Panc1 (cell line): Measurements from ENCODE around the gene GGTLC1. TPM values are rescaled to one million over a fixed set of nuclear protein-coding genes. Genes with fewer than 3 reads are reported as not detected.

Source experiments
- ATAC-seq: fragments of 200-7000 bp; cut with Tn5 transposase; 2 replicates; pipeline ENCODE4 v1.9.1; 2020; ENCODE audit warnings: mild to moderate bottlenecking, moderate library complexity
- BruUV-seq: library from RNA; stranded (reverse); fragments of 400-500 nt; replicated peaks from 2 replicates; lab custom pipeline; 2021; lab: Mats Ljungman, UMichigan
- CTCF ChIA-PET: fragments of 300-600 bp; sonication (Branson Sonifier 250); formaldehyde crosslinking; loops from one replicate; lab custom pipeline; 2022; ENCODE audit warnings: antibody characterized with exemption; lab: Charles Lee
- POLR2A ChIA-PET: fragments of 300-600 bp; sonication (Branson Sonifier 250); formaldehyde crosslinking; loops from one replicate; lab custom pipeline; 2022; ENCODE audit warnings: antibody characterized with exemption; lab: Charles Lee
- DNase-seq: peaks from one replicate; pipeline ENCODE4 v3.0.0-alpha.2; 2010; ENCODE audit warnings: low read depth, low spot score
- H3K27ac ChIP-seq: 2 replicates; pipeline ENCODE4 v1.5.1; 2011; ENCODE audit warnings: mild to moderate bottlenecking, low read length, inconsistent platforms
- H3K27me3 ChIP-seq: fragments of 200-500 bp; sonication (Bioruptor generic); 2 replicates; pipeline ENCODE4 v1.6.0; 2014; ENCODE audit warnings: low read length, inconsistent platforms; ENCODE audit not compliant: control insufficient read depth, insufficient read depth
- H3K36me3 ChIP-seq: fragments of 200-500 bp; sonication (Bioruptor generic); 2 replicates; pipeline ENCODE4 v1.5.1; 2014; ENCODE audit warnings: inconsistent platforms, mild to moderate bottlenecking, low read length, moderate library complexity; ENCODE audit not compliant: control insufficient read depth, insufficient read depth
- H3K4me1 ChIP-seq: 2 replicates; pipeline ENCODE4 v1.5.1; 2011; ENCODE audit warnings: inconsistent platforms, mild to moderate bottlenecking, low read length, moderate library complexity; ENCODE audit not compliant: control insufficient read depth, insufficient read depth
- H3K4me3 ChIP-seq, 2 experiments: 2 replicates each; pipeline ENCODE4 v1.5.1; 2011 to 2012; ENCODE audit warnings: low read depth in 2 of 2, low read length in 2 of 2, mild to moderate bottlenecking in 2 of 2, inconsistent platforms in 1 of 2, moderate library complexity in 1 of 2
- H3K9me3 ChIP-seq: fragments of 200-500 bp; sonication (Bioruptor generic); 2 replicates; pipeline ENCODE4 v1.5.1; 2014; ENCODE audit warnings: low read depth, mild to moderate bottlenecking, inconsistent platforms, low read length, moderate library complexity; ENCODE audit not compliant: control insufficient read depth, insufficient read depth
- in situ Hi-C: cut with HindIII; loops from 2 replicates; pipeline ENCODE4 v1.10.0; 2016; ENCODE audit warnings: low sequenced_read_pairs, low pct_unique_long_range_greater_than_20kb
- intact Hi-C: fragments of 100-400 bp; cut with micrococcal nuclease; formaldehyde crosslinking; loops from one replicate; pipeline ENCODE4 v1.10.0; 2022; ENCODE audit not compliant: unreplicated experiment
- total RNA-seq: library from RNA; stranded (reverse); gene quantifications from one replicate; pipeline ENCODE4 v1.2.1, GENCODE V29; 2021; ENCODE audit not compliant: unreplicated experiment
- TF ChIP-seq, protein P1 (sequence below), 2 experiments: IDR thresholded peaks; 2 replicates each; pipeline ENCODE4 v1.6.1; 2011 to 2012; ENCODE audit warnings: low read depth in 2 of 2, control low read depth in 1 of 2, low read length in 1 of 2, mild to moderate bottlenecking in 1 of 2, moderate library complexity in 1 of 2; ENCODE audit not compliant: insufficient read depth in 1 of 2
- TF ChIP-seq, protein P2 (sequence below): fragments of 450-650 bp; IDR thresholded peaks from 2 replicates; pipeline ENCODE4 v1.5.1; 2017; ENCODE audit warnings: mild to moderate bottlenecking

Gene GGTLC1
- total RNA-seq, 1 experiment from 2014 or later, result 0.18 TPM

GRCh38 chr20:23937303-23938117 is 51.1 kb downstream of the GGTLC1 start:
- no TSS peak for BruUV-seq
- in situ Hi-C loops (no loop called here), intact Hi-C loops (loop anchor here (1.0 to 5.0 kb wide), 2 partner anchors 59 to 215 kb away; no protein-coding TSS in a partner anchor)
- peak; percentile 17 for DNase-seq
- H3K27me3 ChIP-seq, result no peaks in the 10 kb centered on the region; the same call in 1 of the 2 replicates
- no peaks in the 10 kb centered on the region for H3K9me3 ChIP-seq
- no peak overlapping the region for H3K4me3 ChIP-seq
- TF ChIP-seq, protein P1, sequence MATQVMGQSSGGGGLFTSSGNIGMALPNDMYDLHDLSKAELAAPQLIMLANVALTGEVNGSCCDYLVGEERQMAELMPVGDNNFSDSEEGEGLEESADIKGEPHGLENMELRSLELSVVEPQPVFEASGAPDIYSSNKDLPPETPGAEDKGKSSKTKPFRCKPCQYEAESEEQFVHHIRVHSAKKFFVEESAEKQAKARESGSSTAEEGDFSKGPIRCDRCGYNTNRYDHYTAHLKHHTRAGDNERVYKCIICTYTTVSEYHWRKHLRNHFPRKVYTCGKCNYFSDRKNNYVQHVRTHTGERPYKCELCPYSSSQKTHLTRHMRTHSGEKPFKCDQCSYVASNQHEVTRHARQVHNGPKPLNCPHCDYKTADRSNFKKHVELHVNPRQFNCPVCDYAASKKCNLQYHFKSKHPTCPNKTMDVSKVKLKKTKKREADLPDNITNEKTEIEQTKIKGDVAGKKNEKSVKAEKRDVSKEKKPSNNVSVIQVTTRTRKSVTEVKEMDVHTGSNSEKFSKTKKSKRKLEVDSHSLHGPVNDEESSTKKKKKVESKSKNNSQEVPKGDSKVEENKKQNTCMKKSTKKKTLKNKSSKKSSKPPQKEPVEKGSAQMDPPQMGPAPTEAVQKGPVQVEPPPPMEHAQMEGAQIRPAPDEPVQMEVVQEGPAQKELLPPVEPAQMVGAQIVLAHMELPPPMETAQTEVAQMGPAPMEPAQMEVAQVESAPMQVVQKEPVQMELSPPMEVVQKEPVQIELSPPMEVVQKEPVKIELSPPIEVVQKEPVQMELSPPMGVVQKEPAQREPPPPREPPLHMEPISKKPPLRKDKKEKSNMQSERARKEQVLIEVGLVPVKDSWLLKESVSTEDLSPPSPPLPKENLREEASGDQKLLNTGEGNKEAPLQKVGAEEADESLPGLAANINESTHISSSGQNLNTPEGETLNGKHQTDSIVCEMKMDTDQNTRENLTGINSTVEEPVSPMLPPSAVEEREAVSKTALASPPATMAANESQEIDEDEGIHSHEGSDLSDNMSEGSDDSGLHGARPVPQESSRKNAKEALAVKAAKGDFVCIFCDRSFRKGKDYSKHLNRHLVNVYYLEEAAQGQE (IDR thresholded peaks at IDR 0.05; ENCODE audit: insufficient read depth in 1 of 2, low read depth in 2 of 2, low read length in 1 of 2), result no peak
- TF ChIP-seq, protein P2, sequence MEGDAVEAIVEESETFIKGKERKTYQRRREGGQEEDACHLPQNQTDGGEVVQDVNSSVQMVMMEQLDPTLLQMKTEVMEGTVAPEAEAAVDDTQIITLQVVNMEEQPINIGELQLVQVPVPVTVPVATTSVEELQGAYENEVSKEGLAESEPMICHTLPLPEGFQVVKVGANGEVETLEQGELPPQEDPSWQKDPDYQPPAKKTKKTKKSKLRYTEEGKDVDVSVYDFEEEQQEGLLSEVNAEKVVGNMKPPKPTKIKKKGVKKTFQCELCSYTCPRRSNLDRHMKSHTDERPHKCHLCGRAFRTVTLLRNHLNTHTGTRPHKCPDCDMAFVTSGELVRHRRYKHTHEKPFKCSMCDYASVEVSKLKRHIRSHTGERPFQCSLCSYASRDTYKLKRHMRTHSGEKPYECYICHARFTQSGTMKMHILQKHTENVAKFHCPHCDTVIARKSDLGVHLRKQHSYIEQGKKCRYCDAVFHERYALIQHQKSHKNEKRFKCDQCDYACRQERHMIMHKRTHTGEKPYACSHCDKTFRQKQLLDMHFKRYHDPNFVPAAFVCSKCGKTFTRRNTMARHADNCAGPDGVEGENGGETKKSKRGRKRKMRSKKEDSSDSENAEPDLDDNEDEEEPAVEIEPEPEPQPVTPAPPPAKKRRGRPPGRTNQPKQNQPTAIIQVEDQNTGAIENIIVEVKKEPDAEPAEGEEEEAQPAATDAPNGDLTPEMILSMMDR, result peak; percentile 69
- H3K27ac ChIP-seq, result no peak overlapping the region
- H3K36me3 ChIP-seq, result no peaks in the 10 kb centered on the region
- ChIA-PET CTCF (no interaction called here), POLR2A (no interaction called here)
- peak; percentile 96 for ATAC-seq
- H3K4me1 ChIP-seq, result no peaks in the 10 kb centered on the region

Other genes with a start within 250 kb of the GGTLC1 start
- gene CST1, start 237.8 kb downstream of the GGTLC1 start, total RNA-seq, result not detected
- not detected for gene CST2, start 162.1 kb downstream of the GGTLC1 start, total RNA-seq
- not detected for gene CST5, start 109.0 kb downstream of the GGTLC1 start, total RNA-seq